SU-DHL-6 (cell line): Measurements from ENCODE around the gene GXYLT1.

Experiments used
- H2AFZ ChIP-seq: fragments of 200-600 bp; sonication (generic); 2 replicates; pipeline ENCODE4 v1.6.1; 2014; ENCODE audit warnings: low read depth, mild to moderate bottlenecking, moderate library complexity, mixed read lengths, antibody characterized with exemption, low read length; ENCODE audit not compliant: severe bottlenecking
- H3F3A ChIP-seq: fragments of 200-600 bp; shearing (Covaris generic); 2 replicates; pipeline ENCODE4 v1.6.0; 2016; ENCODE audit warnings: antibody characterized with exemption, mild to moderate bottlenecking; ENCODE audit not compliant: insufficient read depth
- H3K27ac ChIP-seq: fragments of 200-600 bp; sonication (generic); 2 replicates; pipeline ENCODE4 v1.5.1; 2016; ENCODE audit warnings: low read depth, mild to moderate bottlenecking, low read length, moderate library complexity, mixed read lengths
- H3K27me3 ChIP-seq: fragments of 200-600 bp; sonication (generic), shearing (Covaris generic); 2 replicates; pipeline ENCODE4 v1.6.0; 2014; ENCODE audit warnings: mild to moderate bottlenecking, low read length
- H3K36me3 ChIP-seq: fragments of 200-600 bp; sonication (generic); 2 replicates; pipeline ENCODE4 v1.6.1; 2014; ENCODE audit warnings: mild to moderate bottlenecking, low read length, mixed read lengths
- H3K4me2 ChIP-seq: fragments of 300-600, 200-600 bp; shearing (Covaris generic), sonication (generic); 2 replicates; pipeline ENCODE4 v1.6.0; 2014; ENCODE audit warnings: low read length, low read depth, mild to moderate bottlenecking; ENCODE audit not compliant: poor library complexity, severe bottlenecking
- H3K4me3 ChIP-seq: fragments of 200-600 bp; sonication (generic); 2 replicates; pipeline ENCODE4 v1.5.1; 2014; ENCODE audit warnings: antibody characterized with exemption, low read length, mild to moderate bottlenecking, mixed read lengths; ENCODE audit not compliant: insufficient read depth, poor library complexity, severe bottlenecking
- H3K79me2 ChIP-seq: fragments of 200-600 bp; sonication (generic); 2 replicates; pipeline ENCODE4 v1.6.1; 2014; ENCODE audit warnings: mild to moderate bottlenecking, low read length, moderate library complexity; ENCODE audit not compliant: insufficient read depth
- H3K9ac ChIP-seq: fragments of 200-600 bp; sonication (generic); 2 replicates; pipeline ENCODE4 v1.7.0; 2014; ENCODE audit warnings: mild to moderate bottlenecking, low read length
- H3K9me2 ChIP-seq: fragments of 200-600 bp; sonication (generic); replicated peaks from 2 replicates; pipeline ENCODE4 v1.6.1; 2014; ENCODE audit warnings: low read length; ENCODE audit not compliant: insufficient read depth
- H3K9me3 ChIP-seq: fragments of 200-600 bp; sonication (generic); 2 replicates; pipeline ENCODE4 v1.6.1; 2014; ENCODE audit warnings: low read length, mixed read lengths; ENCODE audit not compliant: insufficient read depth
- H4K20me1 ChIP-seq: fragments of 200-600 bp; sonication (generic); 2 replicates; pipeline ENCODE4 v1.6.1; 2014; ENCODE audit warnings: low read depth, mild to moderate bottlenecking, antibody characterized with exemption, low read length, moderate library complexity, mixed read lengths
- CTCF ChIP-seq: fragments of 200-600 bp; sonication (generic); IDR thresholded peaks from one replicate; pipeline ENCODE4 v1.5.1; 2017; ENCODE audit warnings: antibody characterized with exemption, mild to moderate bottlenecking, low read length, moderate library complexity; ENCODE audit not compliant: insufficient read depth, poor library complexity, severe bottlenecking
- EZH2phosphoT487 ChIP-seq: fragments of 200-600 bp; sonication (generic), shearing (Covaris generic); conservative IDR thresholded peaks from 2 replicates; pipeline ENCODE4 v1.6.1; 2018; ENCODE audit warnings: mild to moderate bottlenecking, antibody characterized with exemption, low read length, moderate library complexity, mixed read lengths

GXYLT1 gene

GRCh38 chr12:42086031-42086430, 58.6 kb downstream of the GXYLT1 start:
- Histone ChIP-seq H4K20me1 (no peaks in the 10 kb centered on the region), H3K27me3 (no peaks in the 10 kb centered on the region), H3K9me3 (no peaks in the 10 kb centered on the region), H3F3A (no peaks in the 10 kb centered on the region), H3K36me3 (peaks cover 8% of the 10 kb centered on the region; the same call in 1 of the 2 replicates), H3K4me2 (no peak overlapping the region), H3K9me2 (no peaks in the 10 kb centered on the region), H2AFZ (no peak overlapping the region), H3K4me3 (no peak overlapping the region), H3K9ac (no peak overlapping the region), H3K27ac (no peak overlapping the region), H3K79me2 (no peaks in the 10 kb centered on the region)
- TF ChIP-seq EZH2phosphoT487 (no peak), CTCF (no peak)

- peaks cover 8% of the 10 kb centered on the region; the same call in 1 of the 2 replicates for H3K36me3 ChIP-seq
- H3K9me3 ChIP-seq: no peaks in the 10 kb centered on the region
- H3K4me2 ChIP-seq: no peak overlapping the region
- no peak overlapping the region for H2AFZ ChIP-seq
- H4K20me1 ChIP-seq: no peaks in the 10 kb centered on the region
- H3K4me3 ChIP-seq: no peak overlapping the region
- TF ChIP-seq CTCF: no peak
- no peak for TF ChIP-seq EZH2phosphoT487
- no peak overlapping the region for H3K27ac ChIP-seq
- H3K27me3 ChIP-seq: no peaks in the 10 kb centered on the region
- H3K9ac ChIP-seq: no peak overlapping the region
- H3K79me2 ChIP-seq: no peaks in the 10 kb centered on the region
- H3K9me2 ChIP-seq: no peaks in the 10 kb centered on the region
- no peaks in the 10 kb centered on the region for H3F3A ChIP-seq
Measured at GRCh38 chr12:42085594-42085993, 59.1 kb downstream of the GXYLT1 start.

GRCh38 chr12:42084522-42084921, 60.2 kb downstream of the GXYLT1 start:
- no peaks in the 10 kb centered on the region for H3F3A ChIP-seq
- no peaks in the 10 kb centered on the region for H3K9me2 ChIP-seq
- no peak overlapping the region for H2AFZ ChIP-seq
- TF ChIP-seq EZH2phosphoT487 (no peak), CTCF (no peak)
- H3K27me3 ChIP-seq: no peaks in the 10 kb centered on the region
- no peaks in the 10 kb centered on the region for H4K20me1 ChIP-seq
- no peaks in the 10 kb centered on the region for H3K79me2 ChIP-seq
- H3K9me3 ChIP-seq: no peaks in the 10 kb centered on the region
- no peak overlapping the region for H3K9ac ChIP-seq
- no peak overlapping the region for H3K4me2 ChIP-seq
- no peak overlapping the region for H3K27ac ChIP-seq
- H3K36me3 ChIP-seq: peaks cover 6% of the 10 kb centered on the region; the same call in 1 of the 2 replicates
- H3K4me3 ChIP-seq: no peak overlapping the region
